Activated T-cell treated with anti-CD3 and anti-CD28 coated beads, Interleukin-2, amount 50 U/mL, for 1 hour (primary cell): ENCODE results near the gene MADCAM1.
"Not testable (repeated sequence)": the region's sequence is repeated elsewhere in the genome, so short reads cannot be mapped to it uniquely, and the experiment has no call there.

ENCODE experiments used
- DNase-seq: peaks from one replicate; pipeline ENCODE4 v3.0.0-alpha.2; 2020

The MADCAM1 gene

DNA sequence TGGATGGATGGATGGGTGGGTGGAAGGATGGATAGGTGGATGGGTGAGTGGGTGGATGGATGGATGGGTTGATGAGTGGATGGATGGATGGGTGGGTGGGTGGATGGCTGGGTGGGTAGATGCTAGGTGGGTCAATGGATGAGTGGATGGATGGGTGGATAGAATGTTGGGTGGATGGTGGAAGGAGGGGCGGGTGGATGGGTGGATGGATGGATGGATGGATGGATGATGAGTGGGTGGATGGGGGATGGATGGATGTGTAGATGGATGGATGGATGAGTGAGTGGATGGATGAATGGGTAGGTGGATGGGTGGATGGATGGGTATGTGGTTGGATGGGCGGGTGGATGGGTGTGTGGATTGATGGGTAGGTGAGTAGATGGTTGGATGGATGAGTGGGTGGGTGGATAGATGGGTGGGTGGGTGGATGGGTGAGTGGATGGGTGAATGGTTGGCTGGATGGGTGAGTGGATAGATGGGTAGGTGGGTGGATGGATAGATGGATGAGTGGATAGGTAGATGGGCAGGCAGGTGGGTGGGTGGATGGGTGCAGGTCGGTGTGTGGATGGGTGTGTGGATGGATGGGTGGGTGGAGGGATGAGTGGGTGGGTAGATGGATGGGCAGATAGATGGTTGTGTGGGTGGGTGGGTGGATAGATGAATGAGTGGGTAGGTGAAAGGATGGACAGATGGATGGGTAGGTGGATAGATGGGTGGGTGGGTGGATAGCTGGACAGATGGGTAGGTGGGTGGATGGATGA lies 31.1 kb upstream of the MADCAM1 start:
- no peak for DNase-seq

- DNase-seq: no peak
Observed at GRCh38 chr19:467554-467953, 28.7 kb upstream of the MADCAM1 start.

DNA sequence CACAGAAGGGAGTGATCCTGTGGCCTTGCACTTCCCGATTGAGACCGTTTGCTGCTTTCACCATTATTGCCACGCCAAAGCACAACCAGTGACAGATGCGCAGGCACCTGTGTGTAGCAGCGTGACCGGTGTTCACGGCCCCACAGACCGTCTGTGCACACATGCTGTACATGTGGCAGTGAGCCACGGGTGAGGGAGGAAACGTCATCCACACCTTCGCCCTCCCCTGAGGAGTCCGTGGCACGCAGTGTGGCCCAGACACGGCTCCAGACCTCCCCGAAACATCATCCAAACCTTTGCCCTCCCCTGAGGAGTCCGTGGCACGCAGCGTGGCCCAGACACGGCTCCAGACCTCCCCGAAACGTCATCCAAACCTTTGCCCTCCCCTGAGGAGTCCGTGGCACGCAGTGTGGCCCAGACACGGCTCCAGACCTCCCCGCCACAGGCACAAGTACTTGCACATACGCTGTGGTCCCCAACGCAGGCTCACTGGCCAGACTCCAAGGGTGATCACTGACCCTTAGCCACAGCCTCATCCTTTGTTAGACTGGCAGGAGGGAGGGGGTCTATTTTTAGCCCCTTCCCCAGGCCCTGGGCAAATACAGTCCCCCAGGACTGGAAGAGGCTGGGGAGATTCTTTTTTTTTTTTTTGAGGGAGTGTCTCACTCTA lies 27.6 kb upstream of the MADCAM1 start:
- DNase-seq: no peak

DNA sequence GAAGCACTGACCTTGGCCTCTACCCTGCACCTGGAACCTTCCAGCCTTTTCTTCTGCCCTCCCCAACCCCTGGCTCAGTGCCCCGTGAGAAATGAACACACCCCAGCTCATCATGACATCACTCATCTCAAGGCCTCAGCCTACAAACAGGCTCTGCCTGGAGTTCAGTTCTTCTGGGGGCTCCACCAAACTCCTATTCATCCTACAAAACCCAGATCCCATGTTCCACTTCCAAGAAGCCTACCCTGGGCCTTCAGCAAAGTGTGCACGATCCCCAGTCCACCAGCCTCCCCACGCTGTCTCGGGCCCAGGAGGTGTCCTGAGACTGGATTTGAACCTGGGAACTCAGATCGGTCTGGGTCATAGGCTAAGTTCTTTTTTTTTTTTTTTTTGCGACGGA lies 26.5 kb upstream of the MADCAM1 start:
- no peak for DNase-seq

DNA sequence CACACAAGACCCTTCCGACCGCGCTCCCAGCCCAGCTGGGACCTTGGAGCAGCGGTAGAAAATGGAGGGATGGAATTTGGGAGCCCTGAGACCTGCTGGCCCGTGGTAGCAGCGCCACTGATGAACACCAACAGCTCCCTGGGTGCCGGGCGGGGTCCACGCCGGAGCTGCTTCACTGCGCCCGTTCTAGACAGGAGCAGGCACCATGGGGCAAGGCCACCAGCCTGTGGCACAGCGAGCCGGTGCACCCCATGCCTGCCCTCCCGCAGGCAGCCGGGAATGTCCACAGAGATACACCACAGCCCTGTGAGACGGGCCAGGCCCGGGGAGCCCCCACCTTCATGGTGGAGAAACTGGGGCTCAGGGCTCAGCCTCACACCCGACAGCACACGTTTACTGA lies 25.6 kb upstream of the MADCAM1 start:
- DNase-seq: no peak

GRCh38 chr19:472005-472858 lies 24.1 kb upstream of the MADCAM1 start:
- no peak for DNase-seq

DNA sequence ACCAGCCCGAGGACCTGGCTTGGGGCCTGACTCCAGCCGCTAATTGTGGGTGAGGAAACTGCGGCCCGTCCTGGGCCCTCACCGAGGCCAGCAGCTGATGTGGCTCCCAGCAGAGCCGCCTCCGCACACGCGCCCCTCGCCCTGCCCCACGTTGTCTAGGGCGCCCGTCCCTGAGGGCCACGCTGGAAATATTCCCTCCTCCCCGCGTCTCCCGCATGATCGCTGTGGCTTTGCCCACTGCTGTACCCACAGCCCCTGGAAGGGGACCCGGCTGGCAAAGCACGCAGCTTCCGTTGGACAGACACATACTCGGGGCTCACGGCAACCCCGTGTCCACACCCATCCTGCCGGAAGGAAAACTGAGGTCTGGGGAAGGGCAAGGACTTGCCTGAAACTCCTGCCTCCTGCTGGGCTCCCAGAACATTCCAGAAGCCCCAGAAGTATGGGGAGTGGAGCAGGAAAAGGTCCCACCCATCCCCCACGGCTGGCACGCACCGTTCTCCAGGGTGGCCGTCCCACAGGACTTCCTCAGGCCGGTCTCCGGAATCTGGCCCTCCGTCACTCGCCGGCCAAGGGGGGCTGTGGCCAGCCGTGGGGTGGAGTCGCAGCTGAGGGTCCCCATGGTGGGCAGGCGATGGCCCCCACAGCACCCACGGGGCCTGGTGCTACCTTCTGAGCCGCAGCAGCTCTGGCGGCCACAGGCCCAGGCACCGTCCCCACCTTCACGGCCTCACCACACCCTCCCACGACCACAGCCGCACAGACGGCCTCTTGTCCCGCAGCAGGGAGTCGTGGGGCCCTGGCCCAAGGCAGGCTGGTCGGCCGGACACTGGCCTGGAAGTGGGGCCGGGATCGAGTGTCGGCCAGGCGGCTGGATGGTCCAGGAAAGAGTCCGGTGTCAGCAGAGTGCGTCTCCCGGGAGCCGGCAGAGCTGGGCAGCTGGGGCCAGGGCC lies 21.9 kb upstream of the MADCAM1 start:
- DNase-seq: no peak

GRCh38 chr19:475360-475759 lies 20.9 kb upstream of the MADCAM1 start:
- no peak for DNase-seq

GRCh38 chr19:478236-478903 lies 17.9 kb upstream of the MADCAM1 start:
- DNase-seq: no peak

DNA sequence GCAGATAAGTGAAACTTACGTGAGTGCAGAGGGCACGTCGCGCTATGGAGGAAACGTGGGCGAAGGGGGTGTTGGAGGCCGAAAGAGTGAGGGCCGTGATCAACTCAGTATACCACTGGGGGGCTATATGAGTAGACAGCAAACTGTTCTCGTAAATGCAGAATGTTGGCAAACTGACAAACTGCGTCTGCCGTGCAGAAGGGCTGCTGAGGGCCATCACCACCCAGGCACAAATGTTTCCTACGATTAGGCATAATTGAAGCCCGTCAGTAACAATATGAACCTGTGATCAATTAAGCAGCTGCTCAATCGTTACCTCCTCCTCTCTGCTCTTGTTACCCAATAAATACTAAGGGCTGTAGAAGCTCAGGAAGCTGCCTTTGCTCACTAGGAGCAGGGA lies 17.3 kb upstream of the MADCAM1 start:
- no peak for DNase-seq

DNA sequence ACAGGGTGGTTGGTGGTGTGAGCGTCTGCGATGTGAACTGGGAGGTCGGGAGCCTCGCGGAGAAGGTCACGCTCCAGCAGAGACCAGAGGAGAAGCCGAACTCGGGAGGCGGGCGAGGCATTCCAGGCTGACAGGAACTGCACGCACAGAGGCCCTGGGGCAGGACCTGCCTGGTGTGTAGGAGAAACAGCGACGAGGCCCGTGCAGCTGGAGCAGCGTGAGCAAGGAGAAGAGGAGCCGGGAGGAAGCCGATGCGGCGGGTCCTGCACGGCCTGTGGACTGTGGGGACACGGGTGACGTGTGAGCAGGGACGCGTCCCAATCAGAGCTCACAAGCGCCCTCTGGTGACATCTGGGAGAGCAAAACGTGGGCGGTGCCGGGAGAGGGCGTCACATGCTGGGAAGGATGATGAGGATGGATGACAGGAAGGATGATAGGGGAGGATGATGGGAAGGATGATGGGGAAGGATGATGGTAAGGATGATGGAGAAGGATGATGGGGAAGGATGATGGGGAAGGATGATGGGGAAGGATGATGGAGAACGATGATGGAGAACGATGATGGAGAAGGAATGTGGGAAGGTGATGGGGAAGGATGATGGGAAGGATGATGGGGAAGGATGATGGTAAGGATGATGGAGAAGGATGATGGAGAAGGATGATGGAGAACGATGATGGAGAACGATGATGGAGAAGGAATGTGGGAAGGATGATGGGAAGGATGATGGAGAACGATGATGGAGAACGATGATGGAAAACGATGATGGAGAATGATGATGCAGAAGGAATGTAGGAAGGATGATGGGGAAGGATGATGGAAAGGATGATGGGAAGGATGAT lies 16.1 kb upstream of the MADCAM1 start:
- DNase-seq: peak; percentile 54

DNA sequence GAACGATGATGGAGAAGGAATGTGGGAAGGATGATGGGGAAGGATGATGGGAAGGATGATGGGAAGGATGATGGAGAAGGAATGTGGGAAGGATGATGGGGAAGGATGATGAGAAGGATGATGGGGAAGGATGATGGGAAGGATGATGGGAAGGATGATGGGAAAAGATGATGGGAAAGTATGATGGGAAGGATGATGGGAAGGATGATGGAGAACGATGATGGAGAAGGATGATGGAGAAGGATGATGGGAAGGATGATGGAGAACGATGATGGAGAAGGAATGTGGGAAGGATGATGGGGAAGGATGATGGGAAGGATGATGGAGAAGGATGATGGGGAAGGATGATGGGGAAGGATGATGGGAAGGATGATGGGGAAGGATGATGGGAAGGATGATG lies 15.2 kb upstream of the MADCAM1 start:
- DNase-seq: not testable (repeated sequence)

DNA sequence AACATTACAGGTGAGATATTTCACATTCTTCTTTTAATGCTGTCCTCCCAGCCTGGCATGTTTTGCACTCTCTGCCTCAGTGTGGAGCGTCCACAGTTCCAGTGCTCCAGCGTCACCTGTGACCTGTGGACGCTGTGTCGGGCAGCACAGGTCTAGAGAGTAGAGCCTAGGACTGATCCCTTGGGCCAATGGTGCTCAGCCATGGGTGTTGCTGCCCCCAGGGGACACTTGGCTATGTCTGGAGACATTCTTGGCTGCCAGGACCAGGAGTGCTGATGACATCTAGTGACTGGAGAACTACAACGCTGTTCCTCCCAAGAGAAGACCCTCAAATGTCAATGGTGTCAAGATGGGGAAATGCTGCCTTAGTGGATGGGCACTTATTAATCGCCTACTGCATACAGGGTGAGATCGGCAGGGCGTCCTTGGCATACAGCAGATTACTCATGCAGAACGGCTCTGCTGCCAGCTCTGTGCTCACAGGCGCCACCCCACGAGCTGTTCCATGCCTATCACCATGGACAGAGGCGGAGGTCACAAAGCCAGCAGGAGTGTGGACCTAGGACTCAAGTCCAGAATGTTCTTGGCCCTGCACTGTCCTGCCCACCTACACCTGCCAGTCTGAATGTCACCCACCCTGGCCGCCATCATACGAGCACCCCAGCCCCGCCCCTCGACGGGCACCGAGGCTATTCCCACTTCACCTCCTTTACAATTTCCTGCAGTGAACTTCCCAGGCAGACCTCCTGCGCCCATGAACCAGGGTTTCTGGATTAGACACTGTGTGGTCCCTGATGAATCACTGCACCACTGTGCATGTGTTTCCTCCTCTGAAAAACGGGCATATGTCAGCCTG lies 13.9 kb upstream of the MADCAM1 start:
- no peak for DNase-seq

DNA sequence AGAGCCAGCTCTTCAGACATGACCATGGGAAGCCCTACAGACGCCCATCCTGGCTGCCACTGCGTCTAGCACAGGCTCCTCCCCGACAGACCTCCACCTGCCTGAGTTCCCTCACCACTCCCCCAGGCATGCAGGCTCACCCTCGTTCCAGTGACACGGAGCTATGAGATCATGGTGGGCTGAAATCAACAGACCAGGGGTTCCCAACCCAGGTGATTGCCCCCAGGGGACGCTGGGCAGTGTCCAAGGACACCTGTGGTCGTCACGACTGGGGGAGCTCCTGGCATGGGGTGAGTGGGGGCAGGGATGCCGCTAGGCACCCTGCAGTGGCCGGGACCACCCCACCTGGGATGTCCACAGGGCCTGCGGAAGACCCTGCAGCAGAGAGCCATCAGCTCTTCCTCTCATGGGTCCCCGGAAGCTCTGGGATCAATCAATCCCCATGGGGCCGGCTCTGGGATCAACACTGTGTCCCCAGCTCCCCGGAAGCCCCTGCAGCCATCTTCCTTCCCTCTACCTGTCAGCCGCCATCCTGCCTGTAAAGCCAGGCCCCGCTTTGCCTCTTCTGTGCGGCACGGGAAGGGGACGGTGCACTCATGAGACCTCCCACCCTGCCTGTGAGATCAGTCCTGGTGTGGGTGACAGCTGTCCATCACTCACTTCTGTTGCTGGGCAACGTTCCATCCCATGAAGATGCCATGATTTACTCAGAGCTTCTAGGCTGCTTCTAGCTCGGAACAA lies 12.8 kb upstream of the MADCAM1 start:
- DNase-seq: no peak

- no peak for DNase-seq
Observed at GRCh38 chr19:484494-484893, 11.8 kb upstream of the MADCAM1 start.

- DNase-seq: no peak
Observed at GRCh38 chr19:485077-485476, 11.2 kb upstream of the MADCAM1 start.

DNA sequence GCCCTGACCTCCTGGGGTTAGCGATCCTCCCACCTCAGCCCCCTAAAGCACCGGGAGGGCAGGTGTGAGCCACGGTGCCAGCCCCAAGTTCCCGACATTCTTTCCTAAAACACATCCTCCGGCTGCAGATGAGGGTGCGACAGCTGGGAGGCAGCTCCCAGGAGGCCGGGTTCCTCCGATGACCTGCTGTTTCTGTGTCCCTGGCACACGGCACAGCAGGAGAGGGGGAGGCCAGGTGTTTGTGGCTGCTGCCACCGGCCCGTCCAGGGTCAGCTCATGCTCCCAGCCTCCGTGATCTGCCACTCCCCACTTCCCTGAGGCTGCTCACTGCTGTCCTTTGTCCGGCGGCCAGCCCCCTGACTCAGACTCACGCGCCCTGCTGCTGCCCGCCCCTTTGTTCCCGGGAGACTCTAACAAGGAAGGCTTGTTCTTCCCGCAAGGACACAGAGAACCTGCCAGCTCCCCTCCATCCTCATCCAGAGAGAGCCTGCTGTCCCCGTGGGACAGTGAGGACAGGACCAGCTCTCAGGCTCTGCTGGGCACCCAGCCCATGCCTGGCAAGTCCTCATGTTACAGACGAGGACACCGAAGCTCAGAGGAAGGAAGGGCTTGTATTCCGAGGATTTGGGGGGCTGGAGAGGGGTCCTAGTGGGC lies 10.6 kb upstream of the MADCAM1 start:
- DNase-seq: no peak

GRCh38 chr19:488505-489417 lies 7.5 kb upstream of the MADCAM1 start:
- peak; percentile 93 for DNase-seq
